TTC549 (cell line): Measurements from ENCODE around the gene RPS3A.
"Not testable (repeated sequence)": the region's sequence is repeated elsewhere in the genome, so short reads cannot be mapped to it uniquely, and the experiment has no call there.

ENCODE experiments used
- FAIRE-seq: peaks from 2 replicates; lab custom pipeline; 2012; peaks lifted over from hg19 to GRCh38; lab: Jason Lieb, UNC

Gene RPS3A

DNA sequence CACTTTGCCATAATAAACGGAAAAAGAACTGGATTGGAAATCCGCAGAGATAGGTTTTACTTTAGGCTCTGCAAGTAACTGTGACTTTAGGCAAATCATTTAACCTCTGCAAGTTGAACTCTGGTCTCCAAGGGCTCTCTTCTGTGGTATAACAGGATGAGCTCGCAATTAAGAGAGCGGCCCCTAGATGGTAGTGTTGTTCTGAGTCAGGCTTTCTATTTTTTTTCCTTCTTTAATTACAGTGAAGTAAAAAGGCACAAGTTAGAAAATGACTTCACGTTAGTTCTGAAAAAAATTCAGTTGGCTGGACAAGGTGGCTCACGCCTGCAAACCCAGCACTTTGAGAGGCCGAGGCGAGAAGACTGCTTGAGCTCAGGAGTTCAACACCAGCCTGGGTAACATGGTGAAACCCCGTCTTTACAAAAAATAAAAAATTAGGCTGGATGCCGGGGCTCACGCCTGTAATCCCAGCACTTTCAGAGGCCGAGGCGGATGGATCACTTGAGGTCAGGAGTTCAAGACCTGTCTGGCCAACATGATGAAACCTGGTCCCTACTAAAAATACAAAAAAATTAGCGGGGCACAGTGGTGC, 18.0 kb downstream of the RPS3A start:
- FAIRE-seq = peak; percentile 87

DNA sequence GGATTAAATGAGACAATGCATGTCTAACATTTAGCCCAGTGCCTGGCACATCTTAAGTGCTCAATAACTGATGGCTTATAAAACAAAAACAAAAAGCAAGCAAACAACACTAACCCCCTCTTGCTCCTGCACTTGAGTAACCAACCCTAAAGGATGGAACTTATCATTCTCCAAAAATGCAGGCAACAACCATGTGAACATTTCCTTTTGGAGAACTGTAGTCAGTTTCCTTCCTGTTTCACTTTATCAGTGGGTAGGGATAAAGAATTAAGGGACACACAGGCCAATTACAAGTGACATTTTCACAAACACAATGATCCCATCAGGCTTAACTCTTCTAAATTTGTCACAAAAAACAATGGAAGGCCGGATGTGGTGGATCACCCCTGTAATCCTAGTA, 30.4 kb downstream of the RPS3A start:
- no peak for FAIRE-seq

GRCh38 chr4:151133311-151133710, 33.9 kb downstream of the RPS3A start:
- no peak for FAIRE-seq

DNA sequence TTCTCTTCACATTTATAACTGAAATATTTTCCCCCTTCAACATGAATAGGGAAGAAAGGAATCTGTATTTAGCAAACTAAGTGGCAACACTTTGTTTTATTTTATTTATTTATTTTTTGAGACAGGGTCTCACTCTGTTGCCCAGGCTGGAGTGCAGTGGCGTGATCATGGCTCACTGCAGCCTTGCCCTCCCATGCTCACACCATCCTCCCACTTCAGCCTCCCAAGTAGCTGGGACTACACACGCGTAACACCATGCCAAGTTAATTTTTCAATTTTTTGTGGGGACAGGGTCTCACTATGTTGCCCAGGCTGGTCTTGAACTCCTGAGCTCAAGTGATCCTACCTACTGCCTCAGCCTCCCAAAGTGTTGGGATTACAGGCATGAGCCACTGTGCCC, 36.6 kb downstream of the RPS3A start:
- not testable (repeated sequence) for FAIRE-seq

DNA sequence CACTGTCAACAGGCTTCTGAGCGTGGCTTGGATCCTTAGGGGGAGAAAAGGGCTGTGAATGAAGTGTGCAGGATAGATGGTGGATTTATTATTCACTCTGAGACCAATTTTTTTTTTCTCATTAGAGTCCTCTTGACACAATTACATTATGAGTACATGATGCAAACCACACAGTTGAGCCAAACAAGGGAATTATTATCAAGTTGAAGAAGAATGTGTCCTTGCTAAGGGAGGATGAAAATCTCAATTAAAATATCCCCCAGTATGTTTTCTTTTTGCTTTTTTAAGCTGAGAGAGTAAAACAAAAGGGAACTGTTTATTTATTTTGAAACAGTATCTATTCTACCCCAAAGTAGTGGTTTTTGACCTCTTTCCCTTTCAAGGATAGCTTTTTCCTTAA, 40.4 kb downstream of the RPS3A start:
- no peak for FAIRE-seq

- FAIRE-seq = no peak
Measured at GRCh38 chr4:151142758-151143157, 43.3 kb downstream of the RPS3A start.

- no peak for FAIRE-seq
Measured at GRCh38 chr4:151143162-151143561, 43.7 kb downstream of the RPS3A start.

DNA sequence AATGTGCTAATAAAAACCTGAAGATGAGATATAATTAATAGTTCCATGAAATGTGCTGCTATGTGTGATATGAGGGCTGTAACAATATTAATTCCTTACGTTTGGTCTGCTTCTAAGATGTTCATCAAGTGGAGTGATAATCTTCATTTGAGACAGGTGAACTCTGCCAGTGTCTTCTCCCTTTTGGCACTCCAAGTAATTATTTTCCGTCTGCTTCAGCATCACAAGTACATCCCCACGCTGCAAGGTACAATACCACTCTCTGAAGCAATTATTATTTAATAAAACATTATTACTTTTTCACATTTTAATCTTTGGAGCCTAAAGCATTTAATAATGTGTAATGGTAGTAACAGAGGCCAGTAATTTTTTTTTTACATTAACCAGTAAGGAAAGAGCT, 44.4 kb downstream of the RPS3A start:
- FAIRE-seq = no peak

DNA sequence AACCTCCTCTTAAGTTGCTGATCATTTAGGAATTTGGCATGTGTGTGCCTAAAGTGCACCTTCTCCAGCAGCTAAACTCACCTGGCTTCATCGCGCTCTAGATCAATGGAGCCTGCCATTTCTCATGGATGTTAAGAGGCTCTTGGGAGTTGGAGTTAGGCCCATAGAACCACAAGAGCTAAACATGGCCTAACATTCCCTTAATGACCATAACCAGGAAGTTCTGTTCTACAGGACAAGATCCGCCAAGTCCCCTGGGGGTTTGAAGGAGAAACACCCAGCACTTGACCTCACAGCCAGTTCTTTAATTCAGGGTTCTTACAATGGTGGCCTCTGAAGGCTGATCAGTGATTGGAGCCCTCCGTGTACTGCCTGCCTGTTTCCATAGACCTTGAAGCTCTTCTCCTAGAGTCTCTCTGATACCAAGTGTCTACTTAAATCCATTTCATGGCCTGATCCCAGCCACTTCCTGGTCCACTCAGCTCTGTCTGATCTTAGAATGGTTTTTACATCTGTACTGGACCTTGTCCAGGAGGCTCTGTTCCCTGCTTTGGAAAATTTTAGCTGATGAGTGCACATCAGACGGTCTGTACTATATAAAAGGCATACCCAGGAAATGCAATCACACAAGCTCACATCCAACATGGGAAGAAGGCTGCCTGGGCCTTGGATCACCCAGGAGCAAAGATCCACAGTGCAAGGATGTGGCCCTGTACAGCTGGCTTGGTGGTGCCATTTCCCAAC, 45.1 kb downstream of the RPS3A start:
- FAIRE-seq = no peak

DNA sequence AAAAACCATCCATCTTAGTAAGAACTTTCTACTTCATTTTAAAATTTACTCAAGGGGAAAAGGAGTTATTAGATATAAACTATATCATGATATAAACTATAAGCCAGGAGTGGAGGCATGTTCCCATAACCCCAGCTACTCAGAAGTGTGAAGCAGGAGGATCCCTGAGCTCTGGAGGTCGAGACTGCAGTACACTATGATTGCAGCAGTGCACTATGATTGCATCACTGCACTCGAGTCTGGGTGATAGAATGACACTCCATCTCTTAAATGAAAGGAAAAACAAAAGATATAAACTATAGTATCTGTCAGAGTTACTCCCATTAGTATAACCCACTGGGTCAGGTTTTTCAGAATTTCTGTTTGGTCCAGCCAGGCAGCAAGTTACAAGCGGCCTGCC, 47.6 kb downstream of the RPS3A start:
- no peak for FAIRE-seq

- FAIRE-seq = no peak
Measured at GRCh38 chr4:151148261-151148660, 48.8 kb downstream of the RPS3A start.

- no peak for FAIRE-seq
Measured at GRCh38 chr4:151150821-151151580, 51.6 kb downstream of the RPS3A start.

DNA sequence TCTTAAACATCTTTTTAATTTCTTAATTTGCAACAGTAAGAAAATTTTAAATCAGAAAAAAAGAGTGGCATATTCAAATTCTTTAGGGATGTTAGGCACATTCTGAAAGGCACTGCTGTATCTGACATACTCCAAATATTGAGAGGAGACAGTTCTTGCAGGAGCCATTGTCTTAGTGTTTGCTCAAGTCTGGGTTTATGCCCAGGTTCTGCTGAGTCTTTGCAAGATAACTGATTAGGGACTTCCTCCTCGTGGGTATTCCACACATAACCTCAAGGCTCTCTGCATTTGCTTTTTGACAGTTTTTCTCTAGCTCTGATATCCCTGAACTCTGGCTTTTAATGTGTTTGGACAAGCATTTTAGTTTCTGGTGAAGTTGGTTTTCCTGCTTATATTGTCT, 52.6 kb downstream of the RPS3A start:
- no peak for FAIRE-seq

DNA sequence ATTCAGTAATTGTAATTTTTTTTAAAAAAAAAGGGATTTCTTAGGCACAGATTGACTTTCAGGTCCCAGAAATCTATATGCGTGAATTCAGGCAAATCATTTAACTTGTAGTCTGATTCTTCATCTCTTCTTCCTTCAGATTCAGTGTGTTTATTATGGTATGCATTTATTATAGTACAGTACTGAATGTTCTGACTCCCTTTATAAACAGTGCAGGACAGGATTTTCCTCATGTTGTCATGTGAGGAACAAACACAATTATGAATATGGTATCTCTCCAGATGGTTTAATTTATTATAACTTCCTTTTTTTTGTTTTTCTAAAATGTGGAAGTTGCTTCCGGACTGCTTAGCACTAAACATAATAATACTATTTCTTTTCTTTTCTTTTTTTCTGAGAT, 54.2 kb downstream of the RPS3A start:
- no peak for FAIRE-seq
